GM12878 (cell line): Measurements from ENCODE around the gene ESYT2. TPM values are rescaled to one million over a fixed set of nuclear protein-coding genes. Genes with fewer than 3 reads are reported as not detected.

Experiments
- ATAC-seq: fragments of 200-7000 bp; cut with Tn5 transposase; 3 replicates; pipeline ENCODE4 v1.9.1; 2020; ENCODE audit warnings: mild to moderate bottlenecking, moderate library complexity
- BruUV-seq: library from RNA; stranded (reverse); fragments of 400-500 nt; replicated peaks from 2 replicates; lab custom pipeline; 2021; lab: Mats Ljungman, UMichigan
- CTCF ChIA-PET: fragments of 300-600 bp; sonication (Branson Sonifier 250); formaldehyde crosslinking; extraction: SDS; loops from one replicate; lab custom pipeline; 2021; ENCODE audit warnings: inconsistent platforms; lab: Yijun Ruan, JAX
- POLR2A ChIA-PET: fragments of 350-600 bp; formaldehyde crosslinking; extraction: SDS; loops from one replicate; lab custom pipeline; 2021; ENCODE audit warnings: inconsistent platforms; lab: Charles Lee
- RAD21 ChIA-PET: fragments of 300-600 bp; sonication (Branson Sonifier 250); formaldehyde crosslinking; loops from one replicate; lab custom pipeline; 2023; ENCODE audit warnings: antibody characterized with exemption; ENCODE audit not compliant: unreplicated experiment; lab: Charles Lee
- SMC1A ChIA-PET: fragments of 300-600 bp; sonication (Branson Sonifier 250); formaldehyde crosslinking; loops from one replicate; lab custom pipeline; 2023; ENCODE audit not compliant: unreplicated experiment, uncharacterized antibody; lab: Charles Lee
- DNase-seq: peaks from one replicate; pipeline ENCODE4 v3.0.0-alpha.2; 2011; ENCODE audit warnings: low read depth, low spot score
- FAIRE-seq: peaks from 3 replicates; lab custom pipeline; 2011; peaks lifted over from hg19 to GRCh38; lab: Jason Lieb, UNC
- H2AFZ ChIP-seq: 2 replicates; pipeline ENCODE4 v1.6.0; 2011; ENCODE audit warnings: low read depth, low read length, control low read depth; ENCODE audit not compliant: control insufficient read depth
- H3K27ac ChIP-seq: 2 replicates; pipeline ENCODE4 v1.5.1; 2011; ENCODE audit warnings: control low read depth; ENCODE audit not compliant: control insufficient read depth, insufficient read depth
- H3K27me3 ChIP-seq, 2 experiments: replicated peaks in 1 of 2; 2 replicates each; pipeline versions ENCODE4 v1.6.0 to v1.6.1; 2011; ENCODE audit warnings: low read length in 1 of 2; ENCODE audit not compliant: control insufficient read depth in 2 of 2, insufficient read depth in 2 of 2
- H3K36me3 ChIP-seq, 2 experiments: 2 replicates each; pipeline ENCODE4 v1.5.1; 2011; ENCODE audit warnings: low read length in 1 of 2; ENCODE audit not compliant: control insufficient read depth in 2 of 2, insufficient read depth in 2 of 2
- H3K4me1 ChIP-seq: 2 replicates; pipeline ENCODE4 v1.6.1; 2011; ENCODE audit warnings: mild to moderate bottlenecking, low read length, moderate library complexity, mixed read lengths; ENCODE audit not compliant: control insufficient read depth, insufficient read depth
- H3K4me2 ChIP-seq: 2 replicates; pipeline ENCODE4 v1.6.0; 2011; ENCODE audit warnings: control low read depth; ENCODE audit not compliant: control insufficient read depth, insufficient read depth
- H3K4me3 ChIP-seq: fragments of 200-600 bp; sonication (generic); 2 replicates; pipeline ENCODE4 v1.5.1; 2016
- H3K79me2 ChIP-seq: 2 replicates; pipeline ENCODE4 v1.6.0; 2011; ENCODE audit warnings: low read length; ENCODE audit not compliant: control insufficient read depth, insufficient read depth
- H3K9ac ChIP-seq: 2 replicates; pipeline ENCODE4 v1.8.0; 2011; ENCODE audit warnings: low read length, control low read depth, mixed read lengths; ENCODE audit not compliant: control insufficient read depth, insufficient read depth
- H3K9me3 ChIP-seq: replicated peaks from 3 replicates; pipeline ENCODE4 v1.5.1; 2011; ENCODE audit warnings: mild to moderate bottlenecking, low read length; ENCODE audit not compliant: control insufficient read depth, insufficient read depth
- H4K20me1 ChIP-seq: 2 replicates; pipeline ENCODE4 v1.6.0; 2011; ENCODE audit not compliant: control insufficient read depth, insufficient read depth
- KDM1A ChIP-seq: fragments of 200-600 bp; sonication (generic); IDR thresholded peaks from 2 replicates; pipeline ENCODE4 v1.6.1; 2016; ENCODE audit warnings: borderline replicate concordance
- RBBP5 ChIP-seq: fragments of 200-600 bp; sonication (generic); conservative IDR thresholded peaks from 2 replicates; pipeline ENCODE4 v1.6.1; 2016
- SREBF2 ChIP-seq: IDR thresholded peaks from 2 replicates; pipeline ENCODE4 v1.6.1; 2012; ENCODE audit warnings: mild to moderate bottlenecking, low read length
- STAT1 ChIP-seq: fragments of 450-650 bp; conservative IDR thresholded peaks from 2 replicates; pipeline ENCODE4 v1.6.1; 2014; ENCODE audit warnings: antibody characterized with exemption, mild to moderate bottlenecking
- ZNF217 ChIP-seq: fragments of 450-650 bp; IDR thresholded peaks from 2 replicates; pipeline ENCODE4 v1.6.1; 2017; ENCODE audit warnings: antibody characterized with exemption, mild to moderate bottlenecking
- WGBS: methylation state at CpG from one replicate; pipeline ENCODE4 v1.1.6; 2016; ENCODE audit warnings: low lambda C conversion rate; ENCODE audit not compliant: insufficient replicate concordance, insufficient coverage; ENCODE audit errors: missing lambda C conversion rate; 5-methylcytosine and 5-hydroxymethylcytosine counted together
- in situ Hi-C: fragments of 300-500 bp; cut with MboI; formaldehyde crosslinking; loops from 9 replicates; pipeline ENCODE4 v1.14.3; 2018; ENCODE audit warnings: mixed read lengths
- intact Hi-C: fragments of 100-400 bp; cut with micrococcal nuclease; formaldehyde crosslinking; loops from one replicate; pipeline ENCODE4 v1.14.2; 2022; ENCODE audit not compliant: unreplicated experiment
- polyA plus RNA-seq, 11 experiments: library from polyadenylated mRNA; depleted of rRNA in 4 of 11; unstranded in 6 of 11; stranded (reverse) in 5 of 11; fragments of >200 nt; fragmentation: Nextera tagmentation in 4 of 11; fragmentation: Illumina TruSeq in 1 of 11; extraction: Ambion mirVana in 4 of 11; extraction: Trizol in 1 of 11; gene quantifications; 1 replicate in 1 of 11; 2 replicates in 10 of 11; pipeline versions ENCODE4 v1.2.1 to v1.2.3, GENCODE V29; 2011 to 2016; ENCODE audit warnings: inconsistent platforms in 2 of 11, missing spikeins in 2 of 11, low read depth in 1 of 11
- total RNA-seq, 4 experiments: library from RNA; depleted of rRNA in 3 of 4; stranded (reverse); fragments of >200 nt in 3 of 4; fragmentation: Illumina TruSeq in 1 of 4; extraction: Trizol in 1 of 4; gene quantifications; 2 replicates each; pipeline versions ENCODE4 v1.2.1 to v1.2.3, GENCODE V29; 2013 to 2021
- TF ChIP-seq, protein P1 (sequence below): IDR thresholded peaks from 2 replicates; pipeline ENCODE4 v1.6.1; 2011; ENCODE audit warnings: borderline replicate concordance, low read depth, mild to moderate bottlenecking, moderate library complexity, low read length; ENCODE audit not compliant: insufficient read depth, poor library complexity, severe bottlenecking
- TF ChIP-seq, protein P2 (sequence below), 3 experiments: IDR thresholded peaks in 2 of 3; conservative IDR thresholded peaks in 1 of 3; 2 replicates each; pipeline ENCODE4 v1.5.1; 2011; ENCODE audit warnings: low read depth in 3 of 3, low read length in 3 of 3, mild to moderate bottlenecking in 3 of 3, control low read depth in 2 of 3, moderate library complexity in 2 of 3, inconsistent platforms in 1 of 3, mixed read lengths in 1 of 3; ENCODE audit not compliant: control insufficient read depth in 2 of 3, insufficient read depth in 1 of 3; ENCODE audit errors: extremely low read depth in 1 of 3

ESYT2 gene
- total and polyA plus RNA-seq, 10 of the 15 experiments (the other 5 are each of a cell fraction or from before 2014, with no cell fraction given): 1.9 to 44.6 (median 21.4) TPM

DNA sequence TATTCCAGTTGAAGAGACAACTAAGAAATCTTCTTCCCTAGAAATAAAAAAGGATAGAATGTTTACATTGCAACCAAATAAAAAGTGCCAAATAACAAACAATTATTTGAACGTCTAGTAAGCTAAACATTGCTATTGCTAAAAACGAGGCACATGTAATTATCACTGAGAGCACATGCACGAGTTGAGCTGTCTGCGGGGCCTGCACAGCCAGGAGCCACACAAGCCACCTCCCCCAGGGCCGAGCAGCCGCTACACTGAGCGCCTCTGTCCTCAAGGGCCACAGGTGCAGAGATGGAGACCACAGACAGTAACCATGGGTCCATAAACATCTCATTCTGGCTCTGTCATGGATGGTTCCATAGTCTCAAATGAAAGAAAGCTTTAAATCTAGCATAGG, 141.9 kb downstream of the ESYT2 start (continued):
- TF ChIP-seq, protein P1, sequence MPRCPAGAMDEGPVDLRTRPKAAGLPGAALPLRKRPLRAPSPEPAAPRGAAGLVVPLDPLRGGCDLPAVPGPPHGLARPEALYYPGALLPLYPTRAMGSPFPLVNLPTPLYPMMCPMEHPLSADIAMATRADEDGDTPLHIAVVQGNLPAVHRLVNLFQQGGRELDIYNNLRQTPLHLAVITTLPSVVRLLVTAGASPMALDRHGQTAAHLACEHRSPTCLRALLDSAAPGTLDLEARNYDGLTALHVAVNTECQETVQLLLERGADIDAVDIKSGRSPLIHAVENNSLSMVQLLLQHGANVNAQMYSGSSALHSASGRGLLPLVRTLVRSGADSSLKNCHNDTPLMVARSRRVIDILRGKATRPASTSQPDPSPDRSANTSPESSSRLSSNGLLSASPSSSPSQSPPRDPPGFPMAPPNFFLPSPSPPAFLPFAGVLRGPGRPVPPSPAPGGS: no peak

DNA sequence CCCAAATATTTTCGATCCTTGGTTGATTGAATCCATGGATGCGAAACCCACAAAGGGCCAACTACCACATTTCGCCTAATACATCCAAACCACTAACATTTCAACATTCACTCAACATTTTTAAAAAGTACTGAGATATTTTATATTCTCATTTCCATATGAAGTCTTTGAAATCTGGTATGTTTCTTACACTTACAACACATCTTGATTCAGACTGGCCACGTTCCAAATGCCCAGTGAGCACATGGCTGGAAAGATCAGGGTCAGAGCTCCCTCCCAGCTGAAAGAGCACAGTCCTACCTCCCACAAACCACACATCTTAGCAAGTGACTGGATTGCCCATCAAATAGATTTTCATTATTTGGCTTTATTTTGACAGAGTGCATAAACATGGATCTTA, 143.6 kb downstream of the ESYT2 start:
- in situ Hi-C loops: no loop called here
- peaks cover 14 to 21% of the 10 kb centered on the region in 2 experiments for H3K36me3 ChIP-seq
- no peak overlapping the region for H3K9ac ChIP-seq
- intact Hi-C loops: no loop called here
- BruUV-seq: no TSS peak
- H3K27me3 ChIP-seq: no peaks in the 10 kb centered on the region
- no peak overlapping the region for H3K4me2 ChIP-seq
- SMC1A ChIA-PET: no interaction called here
- DNase-seq: no peak
- no peak overlapping the region for H3K27ac ChIP-seq
- 99% methylated on average over 4 of the region's 4 CpGs for WGBS
- no peaks in the 10 kb centered on the region for H3K79me2 ChIP-seq
- no peaks in the 10 kb centered on the region for H3K9me3 ChIP-seq
- H4K20me1 ChIP-seq: no peaks in the 10 kb centered on the region
- no peaks in the 10 kb centered on the region for H3K4me1 ChIP-seq
- POLR2A ChIA-PET: no interaction called here
- CTCF ChIA-PET: no interaction called here
- no peak overlapping the region for H2AFZ ChIP-seq
- H3K4me3 ChIP-seq: no peak overlapping the region
- RAD21 ChIA-PET: no interaction called here
- no peak for ATAC-seq
- TF ChIP-seq STAT1 (no peak), KDM1A (no peak), SREBF2 (no peak), ZNF217 (no peak), RBBP5 (no peak)
- TF ChIP-seq, protein P2, sequence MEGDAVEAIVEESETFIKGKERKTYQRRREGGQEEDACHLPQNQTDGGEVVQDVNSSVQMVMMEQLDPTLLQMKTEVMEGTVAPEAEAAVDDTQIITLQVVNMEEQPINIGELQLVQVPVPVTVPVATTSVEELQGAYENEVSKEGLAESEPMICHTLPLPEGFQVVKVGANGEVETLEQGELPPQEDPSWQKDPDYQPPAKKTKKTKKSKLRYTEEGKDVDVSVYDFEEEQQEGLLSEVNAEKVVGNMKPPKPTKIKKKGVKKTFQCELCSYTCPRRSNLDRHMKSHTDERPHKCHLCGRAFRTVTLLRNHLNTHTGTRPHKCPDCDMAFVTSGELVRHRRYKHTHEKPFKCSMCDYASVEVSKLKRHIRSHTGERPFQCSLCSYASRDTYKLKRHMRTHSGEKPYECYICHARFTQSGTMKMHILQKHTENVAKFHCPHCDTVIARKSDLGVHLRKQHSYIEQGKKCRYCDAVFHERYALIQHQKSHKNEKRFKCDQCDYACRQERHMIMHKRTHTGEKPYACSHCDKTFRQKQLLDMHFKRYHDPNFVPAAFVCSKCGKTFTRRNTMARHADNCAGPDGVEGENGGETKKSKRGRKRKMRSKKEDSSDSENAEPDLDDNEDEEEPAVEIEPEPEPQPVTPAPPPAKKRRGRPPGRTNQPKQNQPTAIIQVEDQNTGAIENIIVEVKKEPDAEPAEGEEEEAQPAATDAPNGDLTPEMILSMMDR (IDR thresholded peaks at IDR 0.05 in 2 of 3, conservative IDR thresholded peaks at IDR 0.05 in 1 of 3; ENCODE audit: control insufficient read depth in 2 of 3, extremely low read depth in 1 of 3, insufficient read depth in 1 of 3, low read depth in 3 of 3, low read length in 3 of 3): no peak
- FAIRE-seq: no peak
